Ishikawa (cell line): ENCODE data around the gene TXNDC11.
A peak's percentile ranks its signal among the peaks of the same experiment; 100 is the strongest.

Source experiments
- CEBPB ChIP-seq: IDR thresholded peaks from 2 replicates; pipeline ENCODE4 v1.6.1; 2012
- CREB1 ChIP-seq: IDR thresholded peaks from 2 replicates; pipeline ENCODE4 v1.6.1; 2012; ENCODE audit warnings: low read depth
- EGR1 ChIP-seq: IDR thresholded peaks from 2 replicates; pipeline ENCODE4 v1.6.1; 2012
- EP300 ChIP-seq: IDR thresholded peaks from 2 replicates; pipeline ENCODE4 v1.6.1; 2012; ENCODE audit warnings: borderline replicate concordance
- FOXM1 ChIP-seq: IDR thresholded peaks from 2 replicates; pipeline ENCODE4 v1.6.1; 2012; ENCODE audit warnings: low read depth, borderline replicate concordance
- NFIC ChIP-seq: IDR thresholded peaks from 2 replicates; pipeline ENCODE4 v1.6.1; 2012
- RAD21 ChIP-seq: IDR thresholded peaks from 2 replicates; pipeline ENCODE4 v1.6.1; 2012; ENCODE audit warnings: low read depth
- TAF1 ChIP-seq: IDR thresholded peaks from 2 replicates; pipeline ENCODE4 v1.6.1; 2012; ENCODE audit warnings: low read depth, mild to moderate bottlenecking
- TCF12 ChIP-seq: IDR thresholded peaks from 2 replicates; pipeline ENCODE4 v1.6.1; 2012; ENCODE audit warnings: low read depth
- TEAD4 ChIP-seq: IDR thresholded peaks from 2 replicates; pipeline ENCODE4 v1.6.1; 2012
- YY1 ChIP-seq: IDR thresholded peaks from 2 replicates; pipeline ENCODE4 v1.6.1; 2012; ENCODE audit warnings: low read depth
- ZBTB7A ChIP-seq: IDR thresholded peaks from 2 replicates; pipeline ENCODE4 v1.6.1; 2012; ENCODE audit warnings: low read depth
- TF ChIP-seq, protein P1 (sequence below): IDR thresholded peaks from 2 replicates; pipeline ENCODE4 v1.6.1; 2012; ENCODE audit warnings: low read depth, mild to moderate bottlenecking
- TF ChIP-seq, protein P2 (sequence below): IDR thresholded peaks from 2 replicates; pipeline ENCODE4 v1.6.1; 2012
- TF ChIP-seq, protein P3 (sequence below): IDR thresholded peaks from 2 replicates; pipeline ENCODE4 v1.6.1; 2012

Gene TXNDC11

DNA sequence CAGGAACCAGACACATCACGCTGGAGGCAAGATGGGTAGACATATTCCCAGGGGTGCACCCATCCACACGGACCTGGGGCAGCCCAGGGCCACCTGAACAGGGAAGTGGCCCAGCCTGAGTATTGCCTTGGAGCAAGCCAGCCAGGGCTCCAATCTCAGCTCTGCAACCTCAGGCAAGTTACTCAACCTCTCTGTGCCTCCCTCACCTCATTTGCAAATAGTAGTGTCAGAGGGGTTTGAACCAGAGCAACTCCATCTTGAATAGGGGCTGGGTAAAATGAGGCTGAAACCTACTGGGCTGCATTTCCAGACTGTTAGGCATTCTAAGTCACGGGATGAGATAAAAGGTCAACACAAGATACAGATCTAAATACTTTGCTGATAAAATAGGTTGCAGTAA is 109.5 kb downstream of the TXNDC11 start:
- TF ChIP-seq YY1 (no peak), RAD21 (no peak), TEAD4 (no peak), FOXM1 (no peak), ZBTB7A (no peak), TCF12 (no peak), CEBPB (no peak), EP300 (no peak), TAF1 (no peak)
- TF ChIP-seq, protein P1, sequence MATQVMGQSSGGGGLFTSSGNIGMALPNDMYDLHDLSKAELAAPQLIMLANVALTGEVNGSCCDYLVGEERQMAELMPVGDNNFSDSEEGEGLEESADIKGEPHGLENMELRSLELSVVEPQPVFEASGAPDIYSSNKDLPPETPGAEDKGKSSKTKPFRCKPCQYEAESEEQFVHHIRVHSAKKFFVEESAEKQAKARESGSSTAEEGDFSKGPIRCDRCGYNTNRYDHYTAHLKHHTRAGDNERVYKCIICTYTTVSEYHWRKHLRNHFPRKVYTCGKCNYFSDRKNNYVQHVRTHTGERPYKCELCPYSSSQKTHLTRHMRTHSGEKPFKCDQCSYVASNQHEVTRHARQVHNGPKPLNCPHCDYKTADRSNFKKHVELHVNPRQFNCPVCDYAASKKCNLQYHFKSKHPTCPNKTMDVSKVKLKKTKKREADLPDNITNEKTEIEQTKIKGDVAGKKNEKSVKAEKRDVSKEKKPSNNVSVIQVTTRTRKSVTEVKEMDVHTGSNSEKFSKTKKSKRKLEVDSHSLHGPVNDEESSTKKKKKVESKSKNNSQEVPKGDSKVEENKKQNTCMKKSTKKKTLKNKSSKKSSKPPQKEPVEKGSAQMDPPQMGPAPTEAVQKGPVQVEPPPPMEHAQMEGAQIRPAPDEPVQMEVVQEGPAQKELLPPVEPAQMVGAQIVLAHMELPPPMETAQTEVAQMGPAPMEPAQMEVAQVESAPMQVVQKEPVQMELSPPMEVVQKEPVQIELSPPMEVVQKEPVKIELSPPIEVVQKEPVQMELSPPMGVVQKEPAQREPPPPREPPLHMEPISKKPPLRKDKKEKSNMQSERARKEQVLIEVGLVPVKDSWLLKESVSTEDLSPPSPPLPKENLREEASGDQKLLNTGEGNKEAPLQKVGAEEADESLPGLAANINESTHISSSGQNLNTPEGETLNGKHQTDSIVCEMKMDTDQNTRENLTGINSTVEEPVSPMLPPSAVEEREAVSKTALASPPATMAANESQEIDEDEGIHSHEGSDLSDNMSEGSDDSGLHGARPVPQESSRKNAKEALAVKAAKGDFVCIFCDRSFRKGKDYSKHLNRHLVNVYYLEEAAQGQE: no peak
- TF ChIP-seq, protein P2, sequence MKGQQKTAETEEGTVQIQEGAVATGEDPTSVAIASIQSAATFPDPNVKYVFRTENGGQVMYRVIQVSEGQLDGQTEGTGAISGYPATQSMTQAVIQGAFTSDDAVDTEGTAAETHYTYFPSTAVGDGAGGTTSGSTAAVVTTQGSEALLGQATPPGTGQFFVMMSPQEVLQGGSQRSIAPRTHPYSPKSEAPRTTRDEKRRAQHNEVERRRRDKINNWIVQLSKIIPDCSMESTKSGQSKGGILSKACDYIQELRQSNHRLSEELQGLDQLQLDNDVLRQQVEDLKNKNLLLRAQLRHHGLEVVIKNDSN: no peak

DNA sequence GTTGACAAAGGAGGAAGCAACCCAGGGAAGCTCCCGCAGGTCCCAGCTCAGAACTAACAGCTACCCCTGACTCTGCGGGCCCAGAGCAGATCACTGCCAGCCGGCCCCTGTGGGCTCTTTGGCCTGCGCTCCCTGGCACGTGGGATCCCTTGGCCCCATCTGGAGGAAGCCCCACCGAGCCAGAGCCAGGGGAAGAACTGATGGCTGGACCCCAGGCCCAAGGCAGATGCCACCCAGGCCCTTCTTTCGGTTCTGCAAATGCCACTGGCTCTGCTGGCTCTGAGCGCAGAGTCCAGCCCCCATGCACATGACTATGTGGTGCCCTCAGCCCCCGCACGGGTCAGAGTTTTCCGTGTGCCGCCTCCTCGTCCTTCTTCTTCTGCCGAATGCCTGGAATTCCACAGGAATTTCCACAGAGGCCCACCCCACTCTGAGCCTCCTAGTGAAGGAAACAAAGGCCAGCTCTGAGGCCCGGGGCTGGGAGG is 110.2 kb downstream of the TXNDC11 start:
- TF ChIP-seq EGR1: peak; percentile 56; the same call in 1 of the 2 replicates
- TF ChIP-seq CEBPB: no peak
- peak; percentile 75 for TF ChIP-seq TEAD4
- TF ChIP-seq TAF1: no peak
- TF ChIP-seq, protein P2: no peak

DNA sequence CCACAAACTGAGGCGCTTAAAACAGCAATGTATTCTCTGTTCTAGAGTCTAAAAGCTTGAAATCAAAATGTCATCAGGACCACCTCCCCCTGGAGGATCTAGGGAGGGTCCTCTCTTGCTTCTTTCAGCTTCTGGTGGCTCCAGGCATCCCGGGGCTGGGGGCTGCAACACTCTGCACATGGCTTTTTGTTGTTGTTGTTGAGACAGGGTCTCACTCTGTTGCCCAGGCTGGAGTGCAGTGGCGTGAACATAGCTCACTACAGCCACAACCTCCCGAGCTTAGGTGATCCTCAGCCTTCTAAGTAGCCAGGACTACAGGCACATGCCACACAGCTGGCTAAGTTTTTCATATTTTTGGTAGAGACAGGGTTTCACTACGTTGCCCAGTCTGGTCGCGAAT is 111.4 kb downstream of the TXNDC11 start:
- TF ChIP-seq TEAD4 (no peak), YY1 (no peak), EP300 (no peak), TCF12 (no peak), RAD21 (no peak), EGR1 (no peak), FOXM1 (no peak), ZBTB7A (no peak), TAF1 (no peak)
- TF ChIP-seq, protein P3, sequence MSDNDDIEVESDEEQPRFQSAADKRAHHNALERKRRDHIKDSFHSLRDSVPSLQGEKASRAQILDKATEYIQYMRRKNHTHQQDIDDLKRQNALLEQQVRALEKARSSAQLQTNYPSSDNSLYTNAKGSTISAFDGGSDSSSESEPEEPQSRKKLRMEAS: no peak

DNA sequence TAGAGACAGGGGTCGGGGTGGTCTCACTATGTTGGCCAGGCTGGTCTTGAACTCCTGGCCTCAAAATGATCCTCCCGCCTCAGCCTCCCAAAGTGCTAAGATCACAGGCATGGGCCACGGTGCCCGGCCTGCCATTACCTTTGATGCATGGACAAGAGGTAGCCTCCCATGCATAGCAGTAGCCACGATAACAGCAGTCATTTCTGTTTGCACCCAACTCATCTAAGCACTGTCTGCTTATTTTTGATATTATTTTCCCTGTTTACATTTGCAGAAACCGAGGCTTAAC is 111.9 kb downstream of the TXNDC11 start:
- TF ChIP-seq, protein P1: no peak
- TF ChIP-seq RAD21 (no peak), YY1 (no peak), ZBTB7A (no peak)

DNA sequence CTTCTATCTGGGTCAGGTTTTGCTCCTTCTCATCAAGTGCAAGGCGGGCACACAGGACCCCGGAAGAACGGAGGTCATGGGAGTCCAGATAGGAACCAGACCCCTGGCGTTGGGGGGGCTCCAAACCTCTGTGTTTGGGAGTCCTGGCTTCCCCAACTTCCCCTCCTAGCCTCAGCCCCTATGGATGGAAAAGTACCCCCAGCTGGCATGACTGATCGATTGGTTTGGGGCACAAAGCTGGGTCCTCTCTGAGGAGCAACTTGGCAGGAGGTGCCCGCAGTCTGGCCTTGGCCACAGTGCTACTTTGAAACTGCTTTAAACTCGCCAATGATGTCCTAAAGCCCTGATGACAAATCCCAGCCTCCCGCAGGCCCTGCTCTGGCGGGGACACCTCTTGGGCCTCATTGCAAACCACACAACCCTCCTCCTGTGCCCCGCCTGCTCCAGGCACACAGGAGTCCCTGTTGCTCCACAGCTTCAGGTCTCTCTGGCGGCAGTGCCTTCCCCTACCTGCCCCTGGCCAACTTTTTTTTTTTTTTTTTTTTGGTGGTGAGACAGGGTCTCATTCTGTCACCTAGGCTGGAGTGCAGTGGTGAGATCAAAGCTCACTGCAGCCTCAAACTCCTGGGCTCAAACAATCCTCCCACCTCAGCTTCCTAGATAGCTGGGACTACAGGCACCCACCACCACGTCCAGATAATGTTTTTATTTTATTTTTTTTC is 112.5 kb downstream of the TXNDC11 start:
- TF ChIP-seq TAF1: no peak
- TF ChIP-seq EGR1: no peak
- TF ChIP-seq, protein P2: no peak
- no peak for TF ChIP-seq ZBTB7A
- no peak for TF ChIP-seq NFIC
- no peak for TF ChIP-seq TCF12
- no peak for TF ChIP-seq YY1
- no peak for TF ChIP-seq RAD21
- TF ChIP-seq CEBPB: no peak
- TF ChIP-seq, protein P3: no peak
- TF ChIP-seq CREB1: no peak
- TF ChIP-seq, protein P1: no peak
- TF ChIP-seq FOXM1: no peak
